Mammary epithelial cell (primary cell): ENCODE results near the gene ERBB4.

Source experiments
- CTCF ChIP-seq, 2 donors: IDR thresholded peaks in 1 of 2; conservative IDR thresholded peaks in 1 of 2; 2 replicates each; pipeline ENCODE4 v1.5.1; 2011 to 2012; ENCODE audit warnings: inconsistent platforms in 2 of 2, low read length in 2 of 2, mild to moderate bottlenecking in 2 of 2, control low read depth in 1 of 2, low read depth in 1 of 2; ENCODE audit not compliant: insufficient read depth in 1 of 2; ENCODE audit errors: extremely low read depth in 1 of 2
- EZH2 ChIP-seq: IDR thresholded peaks from 2 replicates; pipeline ENCODE4 v1.6.1; 2012; ENCODE audit warnings: low read length, inconsistent platforms, borderline replicate concordance

GRCh38 chr2:212007972-212008371 is 530.6 kb downstream of the ERBB4 start:
- TF ChIP-seq CTCF (conservative IDR thresholded peaks at IDR 0.05 in 1 of 2, IDR thresholded peaks at IDR 0.05 in 1 of 2; ENCODE audit: extremely low read depth in 1 of 2, insufficient read depth in 1 of 2, low read depth in 1 of 2, low read length in 2 of 2), result no peak
- TF ChIP-seq EZH2, result no peak
